ENCODE data around the gene SMARCD1. TPM values are rescaled to one million over a fixed set of nuclear protein-coding genes. Genes with fewer than 3 reads are reported as not detected.
"Not testable (repeated sequence)": the region's sequence is repeated elsewhere in the genome, so short reads cannot be mapped to it uniquely, and the experiment has no call there.

Gene SMARCD1
- total and polyA plus RNA-seq, 12 donors, result 22.9 to 65.0 (median 48.9) TPM

GRCh38 chr12:50142993-50143392 lies 57.9 kb downstream of the SMARCD1 start:
- peaks cover 0 to 10% of the 10 kb centered on the region in 2 donors for H3K36me3 ChIP-seq (replicated peaks in 1 of 2)
- intact Hi-C loops (cut with DNase I), result no loop called here

GRCh38 chr12:50145439-50145838 lies 60.3 kb downstream of the SMARCD1 start:
- Histone ChIP-seq H3K27me3 (no peaks in the 10 kb centered on the region), H3K9me3 (replicated peaks in 1 of 3) (no peaks in the 10 kb centered on the region), H3K4me3 (no peak overlapping the region), H3K27ac (no peak overlapping the region), H3K4me1 (replicated peaks in 1 of 2) (peaks cover 0 to under 1% of the 10 kb centered on the region in 2 donors), H3K36me3 (replicated peaks in 1 of 2) (peaks cover 0 to 6% of the 10 kb centered on the region in 2 donors)
- no peak for DNase-seq
- intact Hi-C loops (cut with DNase I), result no loop called here
- WGBS, 4 donors, result 71 to 81% (median 73%) methylated on average over 2 of the region's 2 CpGs
- TF ChIP-seq CTCF (IDR thresholded peaks at IDR 0.05) (no peak), POLR2A (IDR thresholded peaks at IDR 0.05) (no peak)

More at GRCh38 chr12:50142993-50143392, 57.9 kb downstream of the SMARCD1 start:
- Histone ChIP-seq H3K27me3 (no peaks in the 10 kb centered on the region), H3K27ac (no peak overlapping the region), H3K4me1 (replicated peaks in 1 of 2) (no peaks in the 10 kb centered on the region), H3K4me3 (no peak overlapping the region), H3K9me3 (replicated peaks in 1 of 3) (no peaks in the 10 kb centered on the region)
- DNase-seq, result no peak
- WGBS, 4 donors, result 90 to 95% (median 93%) methylated on average over 8 of the region's 8 CpGs
- TF ChIP-seq POLR2A (IDR thresholded peaks at IDR 0.05) (no peak), CTCF (IDR thresholded peaks at IDR 0.05) (no peak)

GRCh38 chr12:50147281-50147680 lies 62.1 kb downstream of the SMARCD1 start:
- intact Hi-C loops (cut with DNase I), result no loop called here
- DNase-seq, result no peak
- Histone ChIP-seq H3K27me3 (no peaks in the 10 kb centered on the region), H3K4me3 (no peak overlapping the region), H3K9me3 (replicated peaks in 1 of 3) (no peaks in the 10 kb centered on the region), H3K36me3 (replicated peaks in 1 of 2) (no peaks in the 10 kb centered on the region), H3K27ac (no peak overlapping the region), H3K4me1 (replicated peaks in 1 of 2) (peaks cover 5% of the 10 kb centered on the region in 2 donors)
- 96 to 97% (median 96%) methylated on average over 4 of the region's 4 CpGs for WGBS, 4 donors
- TF ChIP-seq CTCF (IDR thresholded peaks at IDR 0.05) (no peak), POLR2A (IDR thresholded peaks at IDR 0.05) (no peak)

- intact Hi-C loops (cut with DNase I), result loop anchor here in 1 of 2 donors (2.0 kb wide), 1 partner anchor 23 kb away; no protein-coding TSS in a partner anchor
- not testable (repeated sequence) for H3K27me3 ChIP-seq; DNase-seq; H3K27ac ChIP-seq; H3K9me3 ChIP-seq (replicated peaks in 1 of 3); H3K4me3 ChIP-seq; H3K4me1 ChIP-seq (replicated peaks in 1 of 2); H3K36me3 ChIP-seq (replicated peaks in 1 of 2)
- WGBS, 4 donors, result 90 to 100% (median 93%) methylated on average over 6 of the region's 6 CpGs
Observed at GRCh38 chr12:50148011-50148410, 62.9 kb downstream of the SMARCD1 start.

- Histone ChIP-seq H3K27ac (no peak overlapping the region), H3K27me3 (no peaks in the 10 kb centered on the region), H3K9me3 (replicated peaks in 1 of 3) (no peaks in the 10 kb centered on the region), H3K36me3 (replicated peaks in 1 of 2) (no peaks in the 10 kb centered on the region), H3K4me3 (no peak overlapping the region), H3K4me1 (replicated peaks in 1 of 2) (peaks cover 5% of the 10 kb centered on the region in 2 donors)
- TF ChIP-seq CTCF (IDR thresholded peaks at IDR 0.05) (no peak), POLR2A (IDR thresholded peaks at IDR 0.05) (no peak)
- WGBS, 4 donors, result 77 to 81% (median 79%) methylated on average over 3 of the region's 3 CpGs
- DNase-seq, result no peak
- intact Hi-C loops (cut with DNase I), result loop anchor here in 1 of 2 donors (2.0 kb wide), 1 partner anchor 21 kb away; no protein-coding TSS in a partner anchor
Observed at GRCh38 chr12:50149311-50149710, 64.2 kb downstream of the SMARCD1 start.

Data from adrenal gland (tissue), 12 donors.